22Rv1 (cell line): Measurements from ENCODE around the gene SFXN5.

Experiments used
- ZFX ChIP-seq: fragments of 450-650 bp; IDR thresholded peaks from 2 replicates; pipeline ENCODE4 v1.6.1; 2017; ENCODE audit warnings: antibody characterized with exemption, borderline replicate concordance
- TF ChIP-seq, protein P1 (sequence below): fragments of 450-650 bp; IDR thresholded peaks from 2 replicates; pipeline ENCODE4 v1.5.1; 2017; ENCODE audit warnings: mild to moderate bottlenecking

DNA sequence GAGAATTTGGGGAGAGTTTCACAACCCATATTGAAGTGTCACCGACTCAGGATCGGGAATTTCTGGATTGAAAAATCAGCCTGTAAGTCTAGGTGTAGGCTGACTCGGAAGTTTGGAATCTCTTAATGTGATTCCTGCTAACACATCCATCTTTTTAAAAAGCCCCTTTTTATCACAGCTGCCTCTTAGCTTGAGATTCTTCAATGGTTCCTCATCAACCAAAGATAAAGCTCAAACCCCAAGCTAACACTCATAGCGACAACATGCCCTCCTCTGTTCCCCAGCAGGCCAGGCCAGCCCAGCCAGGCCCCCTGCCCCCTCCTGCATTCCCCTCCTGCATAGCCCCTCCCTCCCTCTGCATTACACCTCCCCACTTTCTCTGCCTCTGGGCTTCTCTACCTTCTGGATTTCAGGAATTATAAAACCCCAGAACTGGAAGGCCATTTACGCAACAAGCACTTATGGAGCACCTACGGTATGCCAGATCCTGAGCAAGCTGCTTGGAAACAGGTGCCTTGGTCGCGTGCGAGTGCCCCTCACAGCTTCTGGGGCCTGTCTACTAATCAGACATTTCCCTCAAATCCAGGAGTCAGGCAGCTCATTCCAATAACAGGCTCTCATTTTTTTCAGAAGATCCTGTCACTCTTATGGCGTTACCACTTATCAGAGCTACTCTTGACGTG lies 90.8 kb downstream of the SFXN5 start:
- TF ChIP-seq, protein P1, sequence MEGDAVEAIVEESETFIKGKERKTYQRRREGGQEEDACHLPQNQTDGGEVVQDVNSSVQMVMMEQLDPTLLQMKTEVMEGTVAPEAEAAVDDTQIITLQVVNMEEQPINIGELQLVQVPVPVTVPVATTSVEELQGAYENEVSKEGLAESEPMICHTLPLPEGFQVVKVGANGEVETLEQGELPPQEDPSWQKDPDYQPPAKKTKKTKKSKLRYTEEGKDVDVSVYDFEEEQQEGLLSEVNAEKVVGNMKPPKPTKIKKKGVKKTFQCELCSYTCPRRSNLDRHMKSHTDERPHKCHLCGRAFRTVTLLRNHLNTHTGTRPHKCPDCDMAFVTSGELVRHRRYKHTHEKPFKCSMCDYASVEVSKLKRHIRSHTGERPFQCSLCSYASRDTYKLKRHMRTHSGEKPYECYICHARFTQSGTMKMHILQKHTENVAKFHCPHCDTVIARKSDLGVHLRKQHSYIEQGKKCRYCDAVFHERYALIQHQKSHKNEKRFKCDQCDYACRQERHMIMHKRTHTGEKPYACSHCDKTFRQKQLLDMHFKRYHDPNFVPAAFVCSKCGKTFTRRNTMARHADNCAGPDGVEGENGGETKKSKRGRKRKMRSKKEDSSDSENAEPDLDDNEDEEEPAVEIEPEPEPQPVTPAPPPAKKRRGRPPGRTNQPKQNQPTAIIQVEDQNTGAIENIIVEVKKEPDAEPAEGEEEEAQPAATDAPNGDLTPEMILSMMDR = no peak
- no peak for TF ChIP-seq ZFX
